RWPE2 (cell line): ENCODE data around the gene EIF4E2.
A peak's percentile ranks its signal among the peaks of the same experiment; 100 is the strongest.

Experiments used
- ATAC-seq: fragments of 200-7000 bp; cut with Tn5 transposase; 3 replicates; pipeline ENCODE4 v1.9.1; 2021; ENCODE audit warnings: low read depth
- DNase-seq: peaks from one replicate; pipeline ENCODE4 v3.0.0-alpha.2; 2020; ENCODE audit warnings: low spot score
- H3K27ac ChIP-seq: fragments of 450-650 bp; 2 replicates; pipeline ENCODE4 v1.5.1; 2017; ENCODE audit warnings: mild to moderate bottlenecking; ENCODE audit not compliant: poor library complexity, severe bottlenecking
- H3K27me3 ChIP-seq: fragments of 250-450 bp; sonication (Bioruptor Pico); 2 replicates; pipeline ENCODE4 v1.5.1; 2021; ENCODE audit warnings: mild to moderate bottlenecking, moderate library complexity; ENCODE audit not compliant: insufficient read depth, poor library complexity, severe bottlenecking
- H3K36me3 ChIP-seq: fragments of 250-450 bp; sonication (Bioruptor Pico); 2 replicates; pipeline ENCODE4 v1.5.1; 2020; ENCODE audit warnings: low read depth, mild to moderate bottlenecking, moderate library complexity
- H3K4me1 ChIP-seq: fragments of 250-450 bp; sonication (Bioruptor Pico); 2 replicates; pipeline ENCODE4 v1.5.1; 2021; ENCODE audit warnings: mild to moderate bottlenecking, moderate library complexity; ENCODE audit not compliant: insufficient read depth, poor library complexity, severe bottlenecking
- H3K4me3 ChIP-seq: fragments of 250-450 bp; sonication (Bioruptor Pico); 2 replicates; pipeline ENCODE4 v1.5.1; 2021; ENCODE audit warnings: mild to moderate bottlenecking, moderate library complexity; ENCODE audit not compliant: severe bottlenecking
- H3K9me3 ChIP-seq: fragments of 250-450 bp; sonication (Bioruptor Pico); 2 replicates; pipeline ENCODE4 v1.5.1; 2021; ENCODE audit warnings: mild to moderate bottlenecking, moderate library complexity; ENCODE audit not compliant: severe bottlenecking
- TF ChIP-seq, protein P1 (sequence below): fragments of 450-650 bp; IDR thresholded peaks from one replicate; pipeline ENCODE4 v1.5.1; 2017; ENCODE audit warnings: mild to moderate bottlenecking, moderate library complexity; ENCODE audit not compliant: poor library complexity, severe bottlenecking

EIF4E2 gene

DNA sequence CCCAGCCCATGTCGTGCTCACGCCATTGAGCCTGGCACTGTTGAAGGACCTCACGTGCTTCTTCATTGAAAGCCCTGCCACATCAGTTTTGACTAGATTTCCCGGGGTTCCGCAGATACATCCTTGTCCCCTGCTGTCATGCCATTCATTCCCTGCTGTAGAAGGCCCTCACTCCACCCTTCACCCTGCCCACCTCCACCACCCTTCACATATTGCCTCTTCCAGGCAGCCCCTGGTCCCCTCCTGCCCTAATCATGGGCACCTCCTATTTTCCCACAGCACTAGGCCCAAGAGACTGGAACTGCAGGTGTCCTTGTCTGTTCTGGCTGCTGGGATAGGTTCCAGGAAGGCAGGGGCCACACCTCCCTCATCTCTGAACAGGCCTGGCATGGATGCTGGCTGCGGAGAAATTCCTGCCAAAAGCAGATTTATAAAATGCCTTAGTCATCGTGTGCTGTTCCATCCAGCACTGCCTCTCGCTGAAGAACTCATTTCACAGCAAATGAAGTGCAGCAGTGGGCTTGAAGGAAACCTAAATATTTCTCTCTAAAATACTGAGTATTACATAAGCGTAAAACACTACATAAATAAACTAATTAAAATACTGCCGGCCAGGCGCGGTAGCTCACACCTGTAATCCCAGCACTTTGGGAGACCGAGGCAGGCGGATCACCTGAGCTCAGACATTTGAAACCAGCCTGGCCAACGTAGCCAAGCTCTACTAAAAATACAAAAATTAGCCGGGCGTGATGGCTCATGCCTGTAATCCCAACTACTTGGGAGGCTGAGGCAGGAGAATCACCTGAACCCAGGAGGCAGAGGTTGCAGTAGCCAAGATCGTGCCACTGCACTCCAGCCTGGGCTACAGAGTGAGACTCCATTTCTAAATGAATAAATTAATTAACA lies 38.4 kb downstream of the EIF4E2 start:
- Histone ChIP-seq H3K27me3 (no peaks in the 10 kb centered on the region), H3K9me3 (no peaks in the 10 kb centered on the region), H3K36me3 (no peaks in the 10 kb centered on the region), H3K27ac (peak overlapping the region; percentile 54), H3K4me3 (no peak overlapping the region), H3K4me1 (peaks cover 31% of the 10 kb centered on the region)
- TF ChIP-seq, protein P1, sequence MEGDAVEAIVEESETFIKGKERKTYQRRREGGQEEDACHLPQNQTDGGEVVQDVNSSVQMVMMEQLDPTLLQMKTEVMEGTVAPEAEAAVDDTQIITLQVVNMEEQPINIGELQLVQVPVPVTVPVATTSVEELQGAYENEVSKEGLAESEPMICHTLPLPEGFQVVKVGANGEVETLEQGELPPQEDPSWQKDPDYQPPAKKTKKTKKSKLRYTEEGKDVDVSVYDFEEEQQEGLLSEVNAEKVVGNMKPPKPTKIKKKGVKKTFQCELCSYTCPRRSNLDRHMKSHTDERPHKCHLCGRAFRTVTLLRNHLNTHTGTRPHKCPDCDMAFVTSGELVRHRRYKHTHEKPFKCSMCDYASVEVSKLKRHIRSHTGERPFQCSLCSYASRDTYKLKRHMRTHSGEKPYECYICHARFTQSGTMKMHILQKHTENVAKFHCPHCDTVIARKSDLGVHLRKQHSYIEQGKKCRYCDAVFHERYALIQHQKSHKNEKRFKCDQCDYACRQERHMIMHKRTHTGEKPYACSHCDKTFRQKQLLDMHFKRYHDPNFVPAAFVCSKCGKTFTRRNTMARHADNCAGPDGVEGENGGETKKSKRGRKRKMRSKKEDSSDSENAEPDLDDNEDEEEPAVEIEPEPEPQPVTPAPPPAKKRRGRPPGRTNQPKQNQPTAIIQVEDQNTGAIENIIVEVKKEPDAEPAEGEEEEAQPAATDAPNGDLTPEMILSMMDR: no peak
- DNase-seq: no peak
- peak; percentile 81 for ATAC-seq

DNA sequence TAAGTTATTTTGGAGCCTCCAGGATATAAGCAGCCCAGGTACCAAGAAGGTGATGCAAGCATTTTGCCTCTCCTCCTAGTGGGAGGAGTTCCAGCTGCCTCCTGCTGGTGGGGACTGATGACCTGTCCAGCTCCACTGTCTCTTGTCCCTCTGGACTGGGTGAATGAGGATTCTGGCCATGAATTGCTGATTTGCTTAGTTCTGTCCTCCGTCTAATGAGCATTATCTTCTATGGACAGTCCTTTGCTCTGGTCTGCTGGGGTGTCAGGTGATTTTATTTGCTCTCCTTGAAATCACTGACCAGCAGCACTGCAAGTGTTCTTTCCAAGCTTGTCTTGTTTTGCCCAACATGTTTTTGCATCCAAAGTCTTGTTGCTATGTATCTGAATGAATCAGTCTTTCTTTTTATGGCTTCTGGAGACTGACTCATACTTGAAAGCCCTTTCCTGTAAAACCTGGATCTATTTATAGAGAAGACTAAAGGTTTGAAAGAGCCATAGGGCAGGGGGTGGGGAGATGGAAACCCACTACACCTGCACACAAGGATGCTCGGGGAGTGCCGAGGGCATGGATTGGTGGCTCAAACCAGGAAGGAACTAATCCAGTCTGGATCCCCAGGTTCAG lies 42.4 kb downstream of the EIF4E2 start:
- peak; percentile 76 for ATAC-seq
- H3K4me1 ChIP-seq: peaks cover 31% of the 10 kb centered on the region
- H3K4me3 ChIP-seq: no peak overlapping the region
- no peak for DNase-seq
- TF ChIP-seq, protein P1: peak; percentile 33
- no peaks in the 10 kb centered on the region for H3K36me3 ChIP-seq
- H3K27ac ChIP-seq: peak overlapping the region; percentile 47
- H3K9me3 ChIP-seq: no peaks in the 10 kb centered on the region
- H3K27me3 ChIP-seq: no peaks in the 10 kb centered on the region

DNA sequence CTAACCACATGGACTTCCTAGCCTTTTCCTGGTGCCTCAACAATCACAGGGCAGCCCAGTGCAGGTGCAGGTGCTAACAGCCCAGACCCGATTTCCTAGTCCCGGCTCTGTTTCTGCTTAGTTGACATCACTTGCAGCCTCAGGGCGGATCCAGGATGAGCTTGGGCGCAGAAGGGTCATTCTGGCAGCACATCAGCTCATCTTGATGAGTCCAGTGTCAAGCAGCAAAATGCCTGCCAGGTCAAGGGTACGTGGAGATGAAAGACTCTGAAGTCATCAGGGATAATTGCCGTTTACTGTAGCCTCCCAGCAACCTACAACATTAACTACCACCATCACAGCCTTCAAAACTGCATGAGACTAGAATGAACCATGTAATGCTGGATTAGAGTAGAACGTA lies 43.5 kb downstream of the EIF4E2 start:
- ATAC-seq (no peak), DNase-seq (no peak)
- TF ChIP-seq, protein P1: no peak
- Histone ChIP-seq H3K36me3 (no peaks in the 10 kb centered on the region), H3K27me3 (no peaks in the 10 kb centered on the region), H3K27ac (no peak overlapping the region), H3K9me3 (no peaks in the 10 kb centered on the region), H3K4me1 (peaks cover 26% of the 10 kb centered on the region), H3K4me3 (no peak overlapping the region)

DNA sequence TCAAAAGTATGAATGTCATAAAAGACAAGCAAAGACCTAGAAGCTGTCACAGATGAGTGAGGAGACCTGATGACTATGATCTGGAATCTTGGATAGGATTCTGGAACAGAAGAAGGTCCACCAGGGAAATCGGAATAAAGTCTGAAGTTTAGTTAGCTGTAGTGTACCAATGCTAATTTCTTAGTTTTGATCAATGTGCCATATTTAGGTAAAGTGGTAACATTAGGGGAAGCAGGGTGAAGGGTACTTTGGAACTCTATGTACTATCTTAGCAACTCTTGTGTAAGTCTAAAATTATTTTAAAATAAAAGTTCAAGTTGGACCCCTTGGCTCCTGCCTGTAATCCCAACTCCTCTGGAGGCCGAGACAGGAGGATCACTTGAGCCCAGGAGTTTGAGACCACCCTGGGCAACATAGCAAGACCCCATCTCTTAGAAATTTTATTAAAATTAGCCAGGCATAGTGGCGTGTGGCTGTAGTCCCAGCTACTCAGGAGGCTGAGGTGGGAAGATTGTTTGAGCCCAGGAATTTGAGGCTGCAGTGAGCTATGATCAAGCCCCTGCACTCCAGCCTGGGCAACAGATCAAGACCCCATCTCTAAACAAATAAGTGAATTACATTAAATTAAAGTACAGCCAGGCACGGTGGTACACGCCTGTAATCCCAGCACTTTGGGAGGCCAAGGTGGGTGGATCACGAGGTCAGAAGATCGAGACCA lies 47.0 kb downstream of the EIF4E2 start:
- ATAC-seq: no peak
- Histone ChIP-seq H3K27ac (no peak overlapping the region), H3K4me3 (no peak overlapping the region), H3K27me3 (no peaks in the 10 kb centered on the region), H3K36me3 (no peaks in the 10 kb centered on the region), H3K9me3 (no peaks in the 10 kb centered on the region), H3K4me1 (peaks cover 8% of the 10 kb centered on the region)
- DNase-seq: no peak
- TF ChIP-seq, protein P1: no peak
